Heart right ventricle (tissue), 16 donors: ENCODE data around the gene OSBPL9. TPM values are rescaled to one million over a fixed set of nuclear protein-coding genes. Genes with fewer than 3 reads are reported as not detected.

ENCODE experiments used
- ATAC-seq, 8 donors: fragments of 200-7000 bp; cut with Tn5 transposase; one replicate each; pipeline ENCODE4 v1.9.1; 2020; ENCODE audit warnings: mild to moderate bottlenecking in 8 of 8, moderate library complexity in 8 of 8, moderate number of reproducible peaks in 1 of 8
- DNase-seq, 2 donors: peaks; one replicate each; pipeline ENCODE4 v3.0.0-alpha.2; 2020
- H3K27ac ChIP-seq, 10 donors: fragments of 200-600 bp; sonication (generic) in 2 of 10; one replicate each; pipeline versions ENCODE4 v1.5.0 to v1.8.0; 2020 to 2022; ENCODE audit warnings: mild to moderate bottlenecking in 3 of 10
- H3K27me3 ChIP-seq, 7 donors: fragments of 200-600 bp; one replicate each; pipeline ENCODE4 v1.8.0; 2021 to 2022; ENCODE audit warnings: mild to moderate bottlenecking in 2 of 7
- H3K36me3 ChIP-seq, 9 donors: fragments of 200-600 bp; sonication (generic) in 1 of 9; one replicate each; pipeline versions ENCODE4 v1.5.0 to v1.8.0; 2020 to 2022; ENCODE audit warnings: mild to moderate bottlenecking in 2 of 9
- H3K4me1 ChIP-seq, 9 donors: fragments of 200-600 bp; sonication (generic) in 1 of 9; one replicate each; pipeline versions ENCODE4 v1.5.0 to v1.8.0; 2020 to 2022; ENCODE audit warnings: mild to moderate bottlenecking in 4 of 9
- H3K4me3 ChIP-seq, 10 donors: fragments of 200-600 bp; sonication (generic) in 2 of 10; one replicate each; pipeline versions ENCODE4 v1.5.0 to v1.8.0; 2020 to 2022; ENCODE audit warnings: mild to moderate bottlenecking in 7 of 10, moderate library complexity in 2 of 10
- H3K9me3 ChIP-seq, 11 donors: fragments of 200-600 bp in 10 of 11; sonication (generic) in 2 of 11; one replicate each; pipeline versions ENCODE4 v1.5.0 to v1.8.0; 2013 to 2022; ENCODE audit warnings: mild to moderate bottlenecking in 2 of 11, control low read depth in 1 of 11, moderate library complexity in 1 of 11
- WGBS, 2 donors: extraction: QIAGEN DNeasy Blood & Tissue Kit; methylation state at CpG; one replicate each; pipeline ENCODE4 v1.1.7; 2013; ENCODE audit warnings: inconsistent platforms in 1 of 2; 5-methylcytosine and 5-hydroxymethylcytosine counted together
- intact Hi-C, 10 donors: fragments of 100-400 bp; cut with DNase I; formaldehyde crosslinking; loops; one replicate each; pipeline versions ENCODE4 v1.11.1 to v1.14.2; 2022
- polyA plus RNA-seq, 2 donors: library from polyadenylated mRNA; stranded (reverse); fragments of 200-250 nt; gene quantifications; one replicate each; pipeline ENCODE4 v1.2.3, GENCODE V29; 2013
- total RNA-seq, 10 donors: library from RNA; stranded (reverse); fragmentation: NEBNext Ultra II Directional in 3 of 10; extraction: Animal tissue kit (Norgen Biotek cat#: 25700) in 3 of 10; gene quantifications; one replicate each; pipeline versions ENCODE4 v1.2.1 to v1.2.4, GENCODE V29; 2021 to 2023
- TF ChIP-seq, protein P1 (sequence below), 9 donors: fragments of 200-600 bp; sonication (generic) in 2 of 9; IDR thresholded peaks; one replicate each; pipeline versions ENCODE4 v1.5.0 to v1.8.0; 2021 to 2022; ENCODE audit warnings: antibody characterized with exemption in 9 of 9, mild to moderate bottlenecking in 5 of 9, moderate library complexity in 1 of 9
- donor health status: Arrhythmogenic right ventricular cardiomyopathy.
- donor health status: ischemic (EF 13 %, LVEDD 7.1; RV severe dilation, severe dysfunction).
- donor health status: healthy with polysubstance abuse.
- donor health status: DM: no; HTN: yes; CAD: no.
- donor health status: DM: no; HTN: no; CAD: no.
- donor health status: ischemic (EF 25% LVEDD 6.9; RV normal size, moderate dysfunction).
- donor health status: ischemic (EF 25% LVEDD 5.7; RV mildly dilated, moderate dysfunction).
- donor health status: healthy.
- donor health status: DM: yes; HTN: yes; CAD: no.
- donor health status: Ischemic cardiomyopathy.
- donor health status: ischemic (EF 35%, LVEDD 5.7; RV mildly dilated, moderate dysfunction).
- donor health status: nonischemic (EF 11% LVEDD 7.7; RV severe dilation, severe dysfunction).
- donor health status: DM: yes; HTN: yes; CAD: no.
- donor health status: PGD.
- donor health status: ischemic (EF 29% LVEDD 5.4; RV normal size, mild dysfunction).
- donor health status: nonischemic (EF 23%, LVEDD 6.1; RV moderate dilation, normal function).

Gene OSBPL9
- total and polyA plus RNA-seq, 12 donors = 32.5 to 82.9 (median 55.6) TPM

DNA sequence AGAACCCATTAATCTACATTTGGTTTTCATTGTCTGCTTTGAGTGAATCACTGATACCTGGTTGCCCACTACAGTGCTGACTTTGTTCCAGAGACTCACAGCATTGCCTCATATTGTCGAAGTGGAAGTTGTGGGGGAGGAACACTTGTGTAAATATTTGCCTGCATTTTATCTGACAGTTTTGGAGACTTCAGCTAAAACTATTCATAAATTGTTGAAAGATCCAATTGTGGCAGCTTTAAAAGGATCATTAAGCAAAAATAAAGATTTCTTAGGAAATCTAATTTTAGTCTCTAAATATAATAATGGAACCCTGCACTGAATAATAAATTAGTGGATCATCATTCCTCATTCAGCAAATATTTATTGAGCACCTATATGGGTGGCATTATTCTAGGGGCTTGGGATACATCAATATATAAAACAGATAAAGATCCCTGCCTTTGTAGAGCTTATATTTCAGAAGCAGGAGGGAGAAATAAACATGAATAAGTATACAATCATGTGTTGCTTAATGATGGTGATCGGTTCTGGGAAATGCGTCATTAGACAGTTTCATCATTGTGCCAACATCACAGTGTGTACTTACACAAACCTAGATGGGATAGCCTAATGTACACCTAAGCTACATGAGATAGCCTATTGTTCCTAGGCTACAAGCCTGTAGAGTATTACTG is 73.5 kb downstream of the OSBPL9 start:
- intact Hi-C loops = no loop called here
- H3K9me3 ChIP-seq = no peaks in the 10 kb centered on the region
- TF ChIP-seq, protein P1, sequence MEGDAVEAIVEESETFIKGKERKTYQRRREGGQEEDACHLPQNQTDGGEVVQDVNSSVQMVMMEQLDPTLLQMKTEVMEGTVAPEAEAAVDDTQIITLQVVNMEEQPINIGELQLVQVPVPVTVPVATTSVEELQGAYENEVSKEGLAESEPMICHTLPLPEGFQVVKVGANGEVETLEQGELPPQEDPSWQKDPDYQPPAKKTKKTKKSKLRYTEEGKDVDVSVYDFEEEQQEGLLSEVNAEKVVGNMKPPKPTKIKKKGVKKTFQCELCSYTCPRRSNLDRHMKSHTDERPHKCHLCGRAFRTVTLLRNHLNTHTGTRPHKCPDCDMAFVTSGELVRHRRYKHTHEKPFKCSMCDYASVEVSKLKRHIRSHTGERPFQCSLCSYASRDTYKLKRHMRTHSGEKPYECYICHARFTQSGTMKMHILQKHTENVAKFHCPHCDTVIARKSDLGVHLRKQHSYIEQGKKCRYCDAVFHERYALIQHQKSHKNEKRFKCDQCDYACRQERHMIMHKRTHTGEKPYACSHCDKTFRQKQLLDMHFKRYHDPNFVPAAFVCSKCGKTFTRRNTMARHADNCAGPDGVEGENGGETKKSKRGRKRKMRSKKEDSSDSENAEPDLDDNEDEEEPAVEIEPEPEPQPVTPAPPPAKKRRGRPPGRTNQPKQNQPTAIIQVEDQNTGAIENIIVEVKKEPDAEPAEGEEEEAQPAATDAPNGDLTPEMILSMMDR (IDR thresholded peaks at IDR 0.05) = no peak
- H3K27ac ChIP-seq = peak overlapping the region in 4 of 10 donors; percentile 30 to 70 (median 40)
- H3K4me1 ChIP-seq = peaks cover 6 to 67% (median 49%) of the 10 kb centered on the region in 9 donors
- DNase-seq (no peak), ATAC-seq (peak in 5 of 8 donors; percentile 45 to 59 (median 54))
- no peak overlapping the region for H3K4me3 ChIP-seq
- H3K27me3 ChIP-seq = no peaks in the 10 kb centered on the region
- WGBS, 2 donors = 65 to 73% methylated on average over 3 of the region's 3 CpGs
- no peaks in the 10 kb centered on the region for H3K36me3 ChIP-seq

DNA sequence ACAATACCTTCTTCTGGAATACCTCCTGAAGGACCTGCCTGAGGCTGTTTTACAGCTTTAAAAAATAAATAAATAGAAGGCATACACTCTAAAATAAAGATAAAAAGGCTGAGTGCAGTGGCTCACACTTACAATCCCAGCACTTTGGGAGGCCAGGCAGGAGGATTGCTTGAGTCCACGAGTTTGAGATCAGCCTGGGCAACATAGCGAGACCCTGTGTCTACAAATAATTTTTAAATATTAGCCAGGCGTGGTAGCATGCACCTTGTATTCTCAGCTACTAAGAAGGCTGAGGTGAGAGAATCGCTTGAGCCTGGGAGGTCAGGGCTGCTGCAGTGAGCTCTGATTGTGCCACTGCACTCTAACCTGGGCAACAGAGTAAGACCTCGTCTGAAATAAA is 75.0 kb downstream of the OSBPL9 start:
- Histone ChIP-seq H3K36me3 (no peaks in the 10 kb centered on the region), H3K4me1 (peaks cover 6 to 69% (median 55%) of the 10 kb centered on the region in 9 donors), H3K9me3 (no peaks in the 10 kb centered on the region), H3K27me3 (no peaks in the 10 kb centered on the region), H3K4me3 (no peak overlapping the region), H3K27ac (peak overlapping the region in 1 of 10 donors; percentile 49)
- 94 to 95% methylated on average over 5 of the region's 5 CpGs for WGBS, 2 donors
- no peak for DNase-seq
- intact Hi-C loops = no loop called here
- ATAC-seq = no peak
- TF ChIP-seq, protein P1 (IDR thresholded peaks at IDR 0.05) = no peak

DNA sequence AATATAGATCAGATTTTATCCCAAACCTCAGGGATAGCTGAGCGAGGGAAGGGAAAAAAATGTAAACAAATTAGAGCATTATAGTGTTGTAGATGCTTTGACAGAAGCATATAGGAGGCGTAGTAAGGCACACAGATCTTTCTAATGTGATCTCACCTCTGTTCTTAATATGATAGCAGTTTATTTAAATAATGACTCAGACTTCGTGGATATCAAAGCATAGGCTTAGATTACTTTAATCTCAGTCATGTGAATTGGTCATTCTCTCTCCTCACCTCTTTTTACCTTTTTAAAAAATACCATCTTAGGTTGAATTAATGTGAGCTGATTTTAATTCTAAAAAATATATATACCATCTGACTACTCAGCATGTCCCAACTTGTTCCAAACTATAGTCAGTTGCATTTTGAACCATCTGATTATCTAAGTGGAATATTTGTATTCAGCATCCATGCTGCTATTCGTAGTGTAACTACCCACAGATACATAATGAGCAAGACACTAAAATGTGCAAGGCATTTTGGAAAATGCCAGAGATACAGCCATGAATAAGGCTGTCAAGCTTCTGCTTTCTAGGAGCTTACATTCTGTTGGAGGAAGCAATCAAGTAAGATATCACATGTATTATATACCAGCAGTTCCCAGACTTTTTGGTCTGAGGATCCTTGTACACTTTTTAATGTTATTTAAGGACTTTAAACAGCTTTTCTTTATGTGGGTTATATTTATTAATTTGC is 76.7 kb downstream of the OSBPL9 start:
- H3K36me3 ChIP-seq = no peaks in the 10 kb centered on the region
- no peak for DNase-seq
- H3K27ac ChIP-seq = no peak overlapping the region
- 74 to 81% methylated on average over 4 of the region's 4 CpGs for WGBS, 2 donors
- no peaks in the 10 kb centered on the region for H3K9me3 ChIP-seq
- intact Hi-C loops = no loop called here
- no peak overlapping the region for H3K4me3 ChIP-seq
- H3K27me3 ChIP-seq = no peaks in the 10 kb centered on the region
- no peak for ATAC-seq
- peaks cover 6 to 69% (median 57%) of the 10 kb centered on the region in 9 donors for H3K4me1 ChIP-seq
- TF ChIP-seq, protein P1 (IDR thresholded peaks at IDR 0.05) = no peak

DNA sequence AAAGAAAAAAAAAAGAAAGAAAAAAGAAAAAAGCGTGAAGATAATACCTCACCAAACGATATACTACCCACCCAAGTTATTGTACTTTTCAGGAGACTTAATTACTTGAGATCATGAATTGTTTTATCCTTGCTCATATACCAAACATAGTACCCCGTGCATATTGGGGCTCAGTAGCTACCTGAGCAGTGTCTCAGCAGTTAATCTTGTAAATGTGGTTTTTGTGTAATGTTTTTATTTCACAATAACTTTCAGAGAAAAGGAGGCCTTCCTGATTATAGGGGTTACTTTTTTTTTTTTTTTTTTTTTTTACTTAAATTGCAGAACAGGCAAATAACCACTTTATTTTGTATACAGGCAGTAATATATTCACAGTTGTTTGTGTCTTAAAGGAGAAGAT is 80.3 kb downstream of the OSBPL9 start:
- intact Hi-C loops = no loop called here
- H3K27ac ChIP-seq = no peak overlapping the region
- no peaks in the 10 kb centered on the region for H3K27me3 ChIP-seq
- no peak for DNase-seq
- TF ChIP-seq, protein P1 (IDR thresholded peaks at IDR 0.05) = no peak
- H3K4me3 ChIP-seq = no peak overlapping the region
- H3K9me3 ChIP-seq = peaks cover 0 to 4% (median 0%) of the 10 kb centered on the region in 11 donors
- no peak for ATAC-seq
- H3K4me1 ChIP-seq = peaks cover 0 to 42% (median 24%) of the 10 kb centered on the region in 9 donors
- 96 to 97% methylated on average over 3 of the region's 3 CpGs for WGBS, 2 donors
- H3K36me3 ChIP-seq = no peaks in the 10 kb centered on the region
